Activated effector memory CD4-positive, alpha-beta T cell treated with Interleukin-2 at 50 U/mL for 16 hours (primary cell): ENCODE data around the gene LEO1.

ENCODE experiments used
- DNase-seq: peaks from one replicate; pipeline ENCODE4 v3.0.0-alpha.2; 2020

The LEO1 gene

GRCh38 chr15:51971375-51972133 lies at the start of gene LEO1:
TSS of gene LEO1 (minus strand) at chr15:51971778. CDS start at chr15:51971745, 33 bp downstream.
- peak; percentile 83 for DNase-seq

GRCh38 chr15:52021128-52021671 lies 49.6 kb upstream of the LEO1 start:
- DNase-seq: peak; percentile 39

DNA sequence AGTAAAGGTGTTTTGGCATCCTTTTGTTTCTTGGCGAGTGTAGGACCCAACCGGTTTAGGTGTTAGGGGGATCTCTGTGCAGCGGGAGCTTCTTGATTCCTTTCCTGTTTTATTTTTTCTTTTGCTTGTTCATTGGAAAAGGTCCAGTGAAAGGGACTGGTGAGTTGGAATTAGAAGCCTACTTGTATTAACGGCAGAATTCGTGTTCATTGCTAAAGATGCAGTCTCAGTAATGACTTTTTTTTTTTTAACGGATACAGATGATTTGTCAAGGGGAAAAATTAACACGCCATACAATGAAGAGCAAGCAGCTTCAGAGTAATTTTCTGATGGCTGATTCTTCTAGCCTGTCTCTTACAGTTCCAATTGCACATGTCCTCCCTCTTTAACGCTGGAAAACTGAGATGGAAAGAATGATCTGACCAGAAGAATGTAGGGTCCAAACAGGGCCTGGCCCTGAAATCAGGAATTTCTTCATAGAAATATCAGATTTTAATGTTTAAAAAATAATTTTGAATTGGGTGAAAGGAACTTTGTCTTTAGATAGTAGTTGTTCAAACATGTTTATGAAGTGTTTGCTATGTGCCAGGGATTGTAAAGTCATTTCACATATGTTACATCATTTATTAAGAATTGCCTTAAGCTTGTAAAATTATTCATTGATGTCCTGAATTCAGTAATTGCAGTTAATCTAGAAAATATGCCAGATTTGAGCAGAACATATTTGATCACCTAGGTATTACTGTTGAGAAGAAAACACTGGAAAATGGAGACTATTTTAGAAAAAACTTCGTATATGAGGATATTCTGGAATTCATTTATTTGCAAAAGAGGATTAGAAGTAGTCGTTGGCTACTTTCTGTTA lies 48.9 kb upstream of the LEO1 start:
- DNase-seq: no peak

- peak; percentile 51 for DNase-seq
Observed at GRCh38 chr15:52019394-52020220, 48.0 kb upstream of the LEO1 start.

GRCh38 chr15:52018693-52019393 lies 47.3 kb upstream of the LEO1 start, which contains the start of gene MAPK6:
TSS of gene MAPK6 (plus strand) at chr15:52019219. CDS start at chr15:52046461, 27,242 bp downstream.
- DNase-seq: peak; percentile 91

GRCh38 chr15:52018244-52018643 lies 46.7 kb upstream of the LEO1 start:
- no peak for DNase-seq

DNA sequence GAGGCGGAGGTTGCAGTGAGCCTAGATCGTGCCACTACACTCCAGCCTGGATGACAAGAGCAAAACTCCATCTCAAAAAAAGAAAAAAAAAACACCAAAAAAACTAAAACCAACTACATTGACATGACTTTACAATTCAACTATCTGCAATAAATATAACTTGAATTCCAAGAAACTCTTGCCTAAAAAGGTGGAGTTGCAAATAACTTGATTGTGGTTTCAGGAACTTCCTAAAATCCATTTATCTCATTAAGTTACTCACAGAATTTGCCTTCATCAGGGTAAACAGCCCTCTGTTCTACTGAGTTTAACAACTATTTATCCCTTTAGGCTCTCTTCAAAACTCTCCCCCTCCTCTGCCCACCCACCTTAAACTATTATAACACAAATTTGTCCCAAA lies 44.7 kb upstream of the LEO1 start:
- DNase-seq: no peak

- DNase-seq: no peak
Observed at GRCh38 chr15:52014616-52015015, 43.0 kb upstream of the LEO1 start.

DNA sequence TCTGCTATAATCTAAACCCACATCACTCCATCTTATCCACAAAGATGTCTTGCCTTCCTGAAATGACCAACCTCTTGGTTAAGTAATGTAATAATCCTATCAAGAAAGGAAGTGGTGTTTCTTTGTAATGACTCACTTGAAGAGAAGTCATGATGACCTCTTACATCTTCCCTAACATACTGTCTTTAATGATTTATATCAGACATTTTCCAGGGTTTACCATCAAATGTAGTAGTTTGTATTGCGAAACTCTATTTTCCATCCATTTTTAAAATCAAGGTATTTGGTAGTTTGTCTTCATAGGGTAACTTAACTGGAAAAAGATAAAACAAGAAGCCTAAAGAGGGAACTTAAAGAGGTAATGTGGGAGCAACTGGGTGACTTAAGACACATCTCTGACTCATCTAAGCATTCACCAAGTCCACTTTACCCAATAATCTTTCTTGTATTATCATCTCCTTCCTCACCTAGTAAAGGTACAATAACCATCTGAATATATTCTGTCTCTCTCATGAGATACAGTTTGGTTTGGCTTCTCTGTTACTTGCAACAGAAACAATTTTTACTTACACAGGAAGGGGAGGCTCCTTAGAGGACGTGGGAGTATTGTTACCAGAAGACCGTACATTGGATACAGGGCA lies 41.7 kb upstream of the LEO1 start:
- no peak for DNase-seq

DNA sequence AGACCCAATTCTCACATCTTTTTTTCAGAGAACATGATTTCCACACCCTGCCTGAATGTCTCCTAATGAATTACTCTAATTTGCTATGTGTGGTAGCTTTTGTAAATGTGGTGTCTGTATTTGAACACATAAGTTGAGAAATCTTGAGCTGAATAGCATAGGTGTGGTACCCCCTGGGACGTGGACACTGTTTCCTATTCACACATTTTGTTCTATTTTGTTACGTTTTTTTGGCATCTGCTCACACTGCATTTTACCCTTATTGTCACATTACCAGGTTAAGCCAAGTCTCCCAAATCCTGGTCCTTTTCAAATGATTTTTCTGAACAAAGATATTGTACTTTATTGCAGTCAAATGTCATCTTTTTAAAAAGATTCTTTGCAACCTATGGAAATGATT lies 40.6 kb upstream of the LEO1 start:
- no peak for DNase-seq

DNA sequence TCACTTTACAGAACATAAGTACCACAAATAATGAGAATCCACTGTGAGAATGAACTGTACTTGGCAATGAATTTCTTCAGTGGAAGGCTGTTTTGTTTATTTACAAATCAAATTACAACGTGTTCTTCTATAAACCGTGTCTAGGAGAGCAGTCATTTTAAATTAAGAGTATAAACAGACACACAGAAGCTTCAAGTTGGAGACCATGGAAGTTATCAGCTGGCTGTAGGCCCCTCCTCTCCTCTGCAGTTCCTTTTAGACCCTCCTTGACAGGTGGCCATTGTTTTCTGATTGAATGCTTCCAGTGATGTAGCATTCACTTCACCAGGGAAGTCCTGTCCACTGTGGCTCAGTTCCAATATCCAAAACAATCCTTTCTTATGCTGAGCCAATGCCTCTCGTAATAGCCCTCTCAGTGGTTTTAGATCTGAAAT lies 40.1 kb upstream of the LEO1 start:
- no peak for DNase-seq

GRCh38 chr15:52010633-52011595 lies 39.3 kb upstream of the LEO1 start:
- DNase-seq: no peak

DNA sequence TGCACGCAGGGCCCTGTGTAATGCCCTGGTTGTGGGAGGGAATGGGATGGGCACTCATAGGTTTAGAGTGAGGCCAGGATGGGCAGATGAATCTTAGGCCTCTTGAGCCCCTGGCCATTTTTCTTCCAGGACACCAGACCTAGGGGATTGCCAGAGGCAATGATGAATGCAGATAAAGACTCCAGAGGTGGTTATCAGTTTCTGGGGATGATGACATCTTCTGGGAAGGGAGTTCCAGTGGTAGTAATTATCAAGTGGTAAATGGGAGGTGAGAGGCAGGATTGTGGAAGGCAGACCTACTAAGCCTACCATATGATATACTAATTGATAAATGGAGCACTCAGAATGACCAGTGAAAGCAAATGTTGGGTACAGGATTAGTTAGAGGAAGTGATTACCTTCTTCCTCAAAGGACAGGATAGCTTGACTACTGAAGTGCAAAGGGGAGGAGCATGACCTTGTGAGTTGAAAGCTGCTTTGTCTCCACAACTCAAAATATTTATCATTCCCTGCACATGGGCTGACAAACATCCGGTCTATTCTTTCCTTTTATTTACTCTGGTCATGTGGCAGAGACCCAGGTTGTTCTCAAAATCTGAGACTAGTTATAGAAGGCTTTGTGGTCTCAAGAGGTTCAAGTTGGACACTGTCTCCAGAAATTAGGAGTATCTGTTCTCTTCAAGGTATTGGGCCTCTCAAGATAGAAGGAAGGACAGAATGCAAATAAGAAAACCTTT lies 37.3 kb upstream of the LEO1 start:
- no peak for DNase-seq

DNA sequence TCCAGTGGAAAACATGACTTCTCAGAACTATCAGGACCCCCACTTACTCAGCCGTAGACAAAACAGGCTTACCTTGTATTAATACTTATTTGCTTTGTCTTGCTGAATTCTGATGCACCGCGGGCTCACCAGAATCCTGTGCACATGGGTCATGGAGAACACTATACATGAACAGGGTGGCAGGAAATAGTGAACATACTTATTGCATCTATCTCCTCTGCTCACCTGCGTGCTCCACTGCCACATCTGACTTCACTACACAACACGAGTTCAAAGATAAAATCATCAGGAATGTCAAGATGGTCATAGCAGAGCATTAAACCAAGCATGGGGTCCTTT lies 36.8 kb upstream of the LEO1 start:
- no peak for DNase-seq

DNA sequence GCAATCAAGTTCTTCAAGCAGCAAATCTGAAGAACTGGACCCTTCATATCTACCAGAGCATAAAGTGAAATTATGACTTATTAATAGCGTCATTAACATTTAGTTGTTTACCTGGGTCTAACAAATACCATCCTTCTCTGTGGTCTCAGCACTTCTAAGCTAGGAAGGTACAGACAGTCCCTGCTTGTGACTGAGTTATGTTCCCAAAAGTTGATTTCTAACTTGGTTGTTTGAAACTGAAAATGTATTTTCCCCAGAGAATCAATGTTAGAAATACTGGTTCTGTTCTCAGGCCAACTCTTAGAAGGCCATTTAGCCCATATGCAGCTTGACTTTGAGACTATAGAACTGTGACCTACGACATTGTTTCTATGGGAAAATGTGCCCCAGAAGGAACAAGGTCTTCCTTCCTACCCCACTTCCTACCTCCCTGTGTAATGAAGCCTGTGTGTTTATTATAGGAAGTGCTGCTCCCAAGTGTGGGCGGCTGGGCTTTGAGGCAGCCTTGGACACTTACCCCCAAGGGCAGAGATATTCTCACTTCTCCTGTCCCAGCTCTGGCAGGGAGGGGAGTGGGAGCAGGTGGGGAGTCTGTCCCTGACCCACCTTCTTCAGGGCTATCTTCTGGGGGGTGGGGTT lies 35.2 kb upstream of the LEO1 start:
- no peak for DNase-seq

DNA sequence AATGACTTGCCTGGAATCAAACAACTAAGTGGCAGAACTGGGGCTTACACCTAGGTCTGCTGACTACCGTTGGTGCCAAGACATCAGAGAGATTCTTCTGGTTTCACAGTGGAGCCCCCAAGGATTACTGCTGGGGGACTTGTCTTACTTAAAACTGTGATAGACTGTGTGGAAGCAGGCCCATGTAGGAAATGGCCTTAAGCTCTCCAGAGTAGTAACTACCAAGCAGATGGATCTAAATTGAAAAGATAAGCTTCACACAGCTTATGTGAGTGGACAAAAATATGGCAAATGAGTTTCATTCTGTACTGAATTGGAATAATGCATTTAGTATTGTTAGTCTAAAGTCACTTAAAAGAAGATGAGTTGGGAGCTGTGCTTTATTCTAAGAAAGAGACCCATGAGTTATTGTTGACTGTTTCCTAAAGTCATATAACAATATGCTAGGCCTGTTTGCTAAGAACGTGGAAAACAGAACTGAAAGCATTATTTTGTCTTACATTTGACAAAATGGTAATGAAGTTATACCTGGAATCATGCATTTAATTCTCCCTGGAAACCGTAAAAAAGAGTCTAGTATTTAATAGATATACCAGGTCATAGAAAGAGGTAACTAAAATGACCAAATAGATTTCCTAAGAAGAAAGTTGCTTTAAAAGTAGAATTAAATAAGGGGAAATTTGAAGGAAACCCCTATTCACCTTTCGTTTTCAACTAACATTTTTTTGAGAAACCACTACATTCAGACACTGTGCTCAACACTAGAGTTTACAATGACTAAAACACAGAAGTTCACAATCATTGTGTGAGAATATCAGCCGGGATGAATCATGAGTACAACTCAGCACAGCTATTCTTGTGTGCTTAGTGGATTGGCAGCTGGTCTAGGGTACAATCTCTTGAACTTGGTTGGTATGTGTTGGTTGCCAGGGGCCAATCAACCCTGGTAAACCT lies 34.4 kb upstream of the LEO1 start:
- DNase-seq: no peak

DNA sequence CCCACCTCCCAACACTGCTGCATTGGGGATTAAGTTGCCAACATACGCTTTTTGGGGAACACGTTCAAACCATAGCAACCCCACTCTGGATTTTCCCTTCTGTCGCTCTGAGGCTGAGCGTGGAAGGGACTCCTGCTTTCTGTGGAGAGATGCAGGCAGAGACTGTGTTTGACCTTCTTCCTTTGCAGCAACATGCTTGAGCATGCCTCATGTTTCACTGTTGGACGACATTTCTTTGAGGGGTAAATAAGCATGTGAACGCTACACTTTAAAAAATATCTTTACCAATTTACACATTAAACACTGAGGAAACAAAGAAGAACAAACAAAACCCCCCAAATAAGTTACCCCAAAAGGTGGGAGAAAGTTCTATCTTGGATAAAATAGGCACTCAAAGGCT lies 33.2 kb upstream of the LEO1 start:
- DNase-seq: no peak

DNA sequence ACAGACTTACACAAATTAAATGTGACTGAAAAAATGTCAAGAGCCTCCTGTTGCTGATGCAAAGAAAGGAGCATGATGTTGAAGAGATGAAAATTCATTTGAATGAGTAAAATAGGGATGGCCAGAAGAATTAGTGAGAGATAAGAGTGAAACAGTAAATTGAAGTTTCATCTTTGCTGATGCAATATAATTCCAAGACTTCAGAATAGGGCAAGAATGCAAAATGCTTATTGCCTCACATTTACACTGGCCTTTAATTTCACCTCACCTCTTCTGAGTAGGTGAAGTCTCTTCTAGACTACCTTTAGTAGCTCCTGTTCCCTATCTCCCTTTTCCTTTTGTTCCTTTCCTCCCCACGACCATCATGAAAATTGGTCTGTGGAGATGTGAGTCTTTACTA lies 32.1 kb upstream of the LEO1 start:
- no peak for DNase-seq
